Fibroblast of the aortic adventitia (primary cell): ENCODE results near the gene BBS7. TPM values are rescaled to one million over a fixed set of nuclear protein-coding genes. Genes with fewer than 3 reads are reported as not detected.

Source experiments
- DNase-seq: peaks from one replicate; pipeline ENCODE4 v3.0.0-alpha.2; 2010; ENCODE audit warnings: low read depth
- H3K4me3 ChIP-seq: 2 replicates; pipeline ENCODE4 v1.5.1; 2011; ENCODE audit warnings: low read depth, mild to moderate bottlenecking, control low read depth, low read length, moderate library complexity
- total RNA-seq: library from RNA; depleted of rRNA; stranded (reverse); fragments of >200 nt; gene quantifications from 2 replicates; pipeline ENCODE4 v1.2.3, GENCODE V29; 2012; ENCODE audit warnings: low replicate concordance
- TF ChIP-seq, protein P1 (sequence below): IDR thresholded peaks from 2 replicates; pipeline ENCODE4 v1.5.1; 2011; ENCODE audit warnings: mild to moderate bottlenecking, low read length, control low read depth, inconsistent platforms; ENCODE audit not compliant: insufficient read depth

Gene BBS7, protein sequence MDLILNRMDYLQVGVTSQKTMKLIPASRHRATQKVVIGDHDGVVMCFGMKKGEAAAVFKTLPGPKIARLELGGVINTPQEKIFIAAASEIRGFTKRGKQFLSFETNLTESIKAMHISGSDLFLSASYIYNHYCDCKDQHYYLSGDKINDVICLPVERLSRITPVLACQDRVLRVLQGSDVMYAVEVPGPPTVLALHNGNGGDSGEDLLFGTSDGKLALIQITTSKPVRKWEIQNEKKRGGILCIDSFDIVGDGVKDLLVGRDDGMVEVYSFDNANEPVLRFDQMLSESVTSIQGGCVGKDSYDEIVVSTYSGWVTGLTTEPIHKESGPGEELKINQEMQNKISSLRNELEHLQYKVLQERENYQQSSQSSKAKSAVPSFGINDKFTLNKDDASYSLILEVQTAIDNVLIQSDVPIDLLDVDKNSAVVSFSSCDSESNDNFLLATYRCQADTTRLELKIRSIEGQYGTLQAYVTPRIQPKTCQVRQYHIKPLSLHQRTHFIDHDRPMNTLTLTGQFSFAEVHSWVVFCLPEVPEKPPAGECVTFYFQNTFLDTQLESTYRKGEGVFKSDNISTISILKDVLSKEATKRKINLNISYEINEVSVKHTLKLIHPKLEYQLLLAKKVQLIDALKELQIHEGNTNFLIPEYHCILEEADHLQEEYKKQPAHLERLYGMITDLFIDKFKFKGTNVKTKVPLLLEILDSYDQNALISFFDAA
- total RNA-seq = 17.8 and 24.3 TPM in 2 replicates

DNA sequence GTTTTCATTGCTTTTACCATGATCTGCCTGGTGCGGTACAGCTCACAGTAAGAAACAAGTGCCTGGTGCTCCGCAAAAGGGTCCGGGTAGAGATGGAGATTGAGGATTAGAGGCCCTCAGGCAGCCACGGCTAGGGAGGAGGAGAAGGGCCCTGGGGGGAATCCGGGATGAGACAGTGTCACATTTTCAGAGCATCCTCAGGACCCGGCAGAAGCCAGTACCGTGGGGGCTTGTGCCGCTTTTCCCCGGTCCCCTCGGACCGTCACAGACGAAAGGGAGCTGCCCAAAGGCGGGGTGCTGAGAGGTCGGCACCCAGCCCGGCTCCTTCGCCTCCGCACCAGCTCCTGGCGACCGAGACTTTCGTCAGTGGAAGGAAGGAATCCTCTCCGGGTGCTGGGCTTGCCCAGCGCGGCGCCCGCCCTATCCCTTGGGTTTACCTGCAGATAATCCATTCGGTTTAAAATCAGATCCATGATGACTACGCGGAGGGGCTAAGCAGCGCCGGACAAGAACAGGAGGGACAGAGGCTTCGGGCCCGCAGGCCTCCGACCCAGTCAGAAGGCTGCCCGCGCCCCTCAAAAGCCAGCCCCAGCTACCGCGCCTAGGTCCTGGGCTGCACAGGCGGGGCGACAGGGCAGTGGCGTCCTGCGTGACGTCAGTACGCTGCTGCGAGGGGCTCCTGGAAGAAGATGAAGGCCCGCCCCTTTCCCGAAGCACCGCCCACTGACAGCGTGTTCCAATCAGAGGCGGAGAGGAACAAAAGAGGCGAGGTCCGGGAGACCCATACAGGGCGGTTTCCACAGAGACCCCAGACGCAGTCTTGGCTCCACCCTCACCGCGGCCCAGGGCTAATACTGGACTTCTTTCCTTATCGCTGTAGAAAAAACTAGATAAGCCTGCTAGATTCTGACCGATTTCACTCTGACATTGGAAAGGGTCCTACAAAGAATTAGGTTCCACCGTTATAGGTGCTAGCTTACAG lies at the start of gene BBS7:
TSS of gene BBS7 (minus strand) at position 634 of the 982 bp plus-strand sequence. CDS start at position 473, 161 bp downstream.
- DNase-seq = peak; percentile 93
- TF ChIP-seq, protein P1, sequence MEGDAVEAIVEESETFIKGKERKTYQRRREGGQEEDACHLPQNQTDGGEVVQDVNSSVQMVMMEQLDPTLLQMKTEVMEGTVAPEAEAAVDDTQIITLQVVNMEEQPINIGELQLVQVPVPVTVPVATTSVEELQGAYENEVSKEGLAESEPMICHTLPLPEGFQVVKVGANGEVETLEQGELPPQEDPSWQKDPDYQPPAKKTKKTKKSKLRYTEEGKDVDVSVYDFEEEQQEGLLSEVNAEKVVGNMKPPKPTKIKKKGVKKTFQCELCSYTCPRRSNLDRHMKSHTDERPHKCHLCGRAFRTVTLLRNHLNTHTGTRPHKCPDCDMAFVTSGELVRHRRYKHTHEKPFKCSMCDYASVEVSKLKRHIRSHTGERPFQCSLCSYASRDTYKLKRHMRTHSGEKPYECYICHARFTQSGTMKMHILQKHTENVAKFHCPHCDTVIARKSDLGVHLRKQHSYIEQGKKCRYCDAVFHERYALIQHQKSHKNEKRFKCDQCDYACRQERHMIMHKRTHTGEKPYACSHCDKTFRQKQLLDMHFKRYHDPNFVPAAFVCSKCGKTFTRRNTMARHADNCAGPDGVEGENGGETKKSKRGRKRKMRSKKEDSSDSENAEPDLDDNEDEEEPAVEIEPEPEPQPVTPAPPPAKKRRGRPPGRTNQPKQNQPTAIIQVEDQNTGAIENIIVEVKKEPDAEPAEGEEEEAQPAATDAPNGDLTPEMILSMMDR = no peak
- H3K4me3 ChIP-seq = peak within 1 kb of the TSS; percentile 89

GRCh38 chr4:121913667-121914066 lies 43.4 kb upstream of the BBS7 start:
- TF ChIP-seq, protein P1 = no peak
- no peak for DNase-seq

GRCh38 chr4:121908346-121908745 lies 38.1 kb upstream of the BBS7 start:
- TF ChIP-seq, protein P1 = no peak
- DNase-seq = no peak

More at GRCh38 chr4:121913667-121914066, 43.4 kb upstream of the BBS7 start:
- H3K4me3 ChIP-seq = no peak overlapping the region

GRCh38 chr4:121900132-121900983 lies 30.1 kb upstream of the BBS7 start:
- peak; percentile 73 for DNase-seq
- H3K4me3 ChIP-seq = no peak overlapping the region
- TF ChIP-seq, protein P1 = peak; percentile 82

More at GRCh38 chr4:121908346-121908745, 38.1 kb upstream of the BBS7 start:
- H3K4me3 ChIP-seq = no peak overlapping the region

GRCh38 chr4:121898150-121898549 lies 27.9 kb upstream of the BBS7 start:
- no peak for DNase-seq
- H3K4me3 ChIP-seq = no peak overlapping the region
- TF ChIP-seq, protein P1 = no peak
